ENCODE data around the gene D2HGDH. TPM values are rescaled to one million over a fixed set of nuclear protein-coding genes. Genes with fewer than 3 reads are reported as not detected.

Gene D2HGDH
- total RNA-seq, 1 experiment from 2014 or later, result 10.0 TPM

DNA sequence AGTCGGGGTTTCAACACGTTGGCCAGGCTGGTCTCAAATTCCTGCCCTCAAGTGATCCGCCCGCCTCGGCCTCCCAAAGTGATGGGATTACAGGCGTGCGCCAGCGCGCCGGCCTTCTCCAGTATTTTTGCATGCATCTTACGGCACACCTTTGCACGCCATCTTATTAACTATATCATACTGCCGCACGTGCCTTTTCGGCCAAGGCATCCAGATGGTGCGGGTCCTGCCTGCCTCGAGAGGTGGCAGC is 33.4 kb upstream of the D2HGDH start:
- H4K8ac ChIP-seq (replicated peaks; ENCODE audit: insufficient read length, low read depth, low read length), result no peak overlapping the region
- no peak overlapping the region for H3T11ph ChIP-seq (ENCODE audit: low read length)
- DNase-seq, result peak; percentile 93
- Mint-ChIP-seq H3K27me3 (ENCODE audit: low read depth) (peaks cover 3% of the 10 kb centered on the region), H3K4me3 (peak overlapping the region; percentile 83 to 87), H3K4me1 (peaks cover 12 to 14% of the 10 kb centered on the region in 2 experiments), H3K27ac (peak overlapping the region; percentile 70 to 98 (median 91); a peak in 5 of 7 replicates), H3K9me3 (peaks cover 0 to 6% of the 10 kb centered on the region in 2 experiments; a peak in 3 of 5 replicates), H3K36me3 (ENCODE audit: insufficient read depth in 1 of 3, low read depth in 3 of 3) (peaks cover 12 to 29% (median 26%) of the 10 kb centered on the region in 3 experiments)
- no peak overlapping the region for H2BK12ac ChIP-seq (ENCODE audit: insufficient read length, low read depth, low read length)
- H3K9me3 ChIP-seq (ENCODE audit: control insufficient read depth, low read depth, low read length), result no peaks in the 10 kb centered on the region
- no peak overlapping the region; the same call in 1 of the 2 replicates for H3K4ac ChIP-seq (ENCODE audit: low read depth, low read length)
- H3K4me1 ChIP-seq (ENCODE audit: insufficient read depth, low read length), result no peaks in the 10 kb centered on the region
- TF ChIP-seq, protein P1, sequence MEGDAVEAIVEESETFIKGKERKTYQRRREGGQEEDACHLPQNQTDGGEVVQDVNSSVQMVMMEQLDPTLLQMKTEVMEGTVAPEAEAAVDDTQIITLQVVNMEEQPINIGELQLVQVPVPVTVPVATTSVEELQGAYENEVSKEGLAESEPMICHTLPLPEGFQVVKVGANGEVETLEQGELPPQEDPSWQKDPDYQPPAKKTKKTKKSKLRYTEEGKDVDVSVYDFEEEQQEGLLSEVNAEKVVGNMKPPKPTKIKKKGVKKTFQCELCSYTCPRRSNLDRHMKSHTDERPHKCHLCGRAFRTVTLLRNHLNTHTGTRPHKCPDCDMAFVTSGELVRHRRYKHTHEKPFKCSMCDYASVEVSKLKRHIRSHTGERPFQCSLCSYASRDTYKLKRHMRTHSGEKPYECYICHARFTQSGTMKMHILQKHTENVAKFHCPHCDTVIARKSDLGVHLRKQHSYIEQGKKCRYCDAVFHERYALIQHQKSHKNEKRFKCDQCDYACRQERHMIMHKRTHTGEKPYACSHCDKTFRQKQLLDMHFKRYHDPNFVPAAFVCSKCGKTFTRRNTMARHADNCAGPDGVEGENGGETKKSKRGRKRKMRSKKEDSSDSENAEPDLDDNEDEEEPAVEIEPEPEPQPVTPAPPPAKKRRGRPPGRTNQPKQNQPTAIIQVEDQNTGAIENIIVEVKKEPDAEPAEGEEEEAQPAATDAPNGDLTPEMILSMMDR (conservative IDR thresholded peaks at IDR 0.05), result peak; percentile 49; the same call in 2 of the 3 replicates
- H3K23me2 ChIP-seq (ENCODE audit: insufficient read length, low read depth, low read length, poor library complexity, severe bottlenecking), result peaks cover 6% of the 10 kb centered on the region
- no peak overlapping the region for H2BK20ac ChIP-seq (ENCODE audit: low read depth, low read length, poor library complexity, severe bottlenecking)
- no peak overlapping the region for H3K9ac ChIP-seq (ENCODE audit: extremely low read depth, insufficient read length, low read length)
- no peak overlapping the region for H2BK15ac ChIP-seq (ENCODE audit: low read depth, low read length)
- H2BK5ac ChIP-seq (ENCODE audit: insufficient read length, low read length), result no peak overlapping the region
- H3K27ac ChIP-seq (ENCODE audit: insufficient read length, low read depth, low read length), result no peak overlapping the region
- H4K5ac ChIP-seq (ENCODE audit: insufficient read length, low read depth, low read length), result no peak overlapping the region
- H4K20me1 ChIP-seq (ENCODE audit: control insufficient read depth, insufficient read depth, insufficient read length), result no peaks in the 10 kb centered on the region
- no peak overlapping the region for H4K91ac ChIP-seq (ENCODE audit: insufficient read length, low read depth, low read length)
- no peaks in the 10 kb centered on the region; the same call in 1 of the 2 replicates for H3K79me2 ChIP-seq (ENCODE audit: insufficient read depth, low read length)
- H3K18ac ChIP-seq (ENCODE audit: insufficient read length, low read depth, low read length), result no peak overlapping the region
- no peak overlapping the region for H3K56ac ChIP-seq (ENCODE audit: insufficient read length, low read depth, low read length)
- H3K4me2 ChIP-seq (ENCODE audit: insufficient read depth, insufficient read length, low read length), result peak overlapping the region; percentile 6
- H3K27me3 ChIP-seq (ENCODE audit: insufficient read depth, low read length), result no peaks in the 10 kb centered on the region
- no CpG with 5 or more reads among the region's 17 CpGs for WGBS (ENCODE audit: extremely low coverage, insufficient read length, low lambda C conversion rate)
- H2AK5ac ChIP-seq (ENCODE audit: insufficient read length, low read length), result no peak overlapping the region
- H2BK120ac ChIP-seq (ENCODE audit: low read depth, low read length, poor library complexity, severe bottlenecking), result no peak overlapping the region
- H2AFZ ChIP-seq (ENCODE audit: low read length), result no peak overlapping the region
- peaks cover 2% of the 10 kb centered on the region for H3K79me1 ChIP-seq (ENCODE audit: insufficient read depth, low read depth, low read length, poor library complexity, severe bottlenecking)
- no peak overlapping the region for H3K23ac ChIP-seq (ENCODE audit: insufficient read length, low read depth, low read length)
- H3K14ac ChIP-seq (ENCODE audit: insufficient read depth, low read length), result peak overlapping the region; percentile 11; the same call in 1 of the 2 replicates
